MCF 10A (cell line): ENCODE measurements around the gene GRPR. TPM values are rescaled to one million over a fixed set of nuclear protein-coding genes. Genes with fewer than 3 reads are reported as not detected.
A peak's percentile ranks its signal among the peaks of the same experiment; 100 is the strongest.

Source experiments
- BruUV-seq: library from RNA; stranded (reverse); fragments of 400-500 nt; replicated peaks from 2 replicates; lab custom pipeline; 2021; lab: Mats Ljungman, UMichigan
- CTCF ChIA-PET: fragments of 300-600 bp; sonication (Branson Sonifier 250); formaldehyde crosslinking; extraction: SDS; loops from one replicate; lab custom pipeline; 2021; ENCODE audit warnings: antibody characterized with exemption, inconsistent platforms; lab: Yijun Ruan, JAX
- POLR2A ChIA-PET: fragments of 300-600, 350-650 bp; sonication (Branson Sonifier 250); formaldehyde crosslinking; extraction: SDS; loops from one replicate; lab custom pipeline; 2020; ENCODE audit warnings: antibody characterized with exemption, inconsistent platforms; lab: Yijun Ruan, JAX
- DNase-seq: peaks from one replicate; pipeline ENCODE4 v3.0.0-alpha.2; 2018; ENCODE audit not compliant: unreplicated experiment
- H3K27ac Mint-ChIP-seq: one replicate; pipeline ENCODE4 v1.8.0; 2022; ENCODE audit warnings: mild to moderate bottlenecking, low read depth, mixed read lengths; ENCODE audit not compliant: unreplicated experiment
- H3K27me3 Mint-ChIP-seq: one replicate; pipeline ENCODE4 v1.8.0; 2022; ENCODE audit warnings: mixed read lengths; ENCODE audit not compliant: insufficient read depth, unreplicated experiment
- H3K36me3 Mint-ChIP-seq: one replicate; pipeline ENCODE4 v1.8.0; 2022; ENCODE audit warnings: mild to moderate bottlenecking, moderate library complexity, mixed read lengths; ENCODE audit not compliant: insufficient read depth, unreplicated experiment
- H3K4me1 Mint-ChIP-seq: one replicate; pipeline ENCODE4 v1.8.0; 2022; ENCODE audit warnings: mixed read lengths; ENCODE audit not compliant: insufficient read depth, unreplicated experiment
- H3K4me3 Mint-ChIP-seq: one replicate; pipeline ENCODE4 v1.8.0; 2022; ENCODE audit warnings: mild to moderate bottlenecking, moderate library complexity, mixed read lengths; ENCODE audit not compliant: unreplicated experiment
- H3K9me3 Mint-ChIP-seq: one replicate; pipeline ENCODE4 v1.8.0; 2022; ENCODE audit warnings: mixed read lengths; ENCODE audit not compliant: unreplicated experiment
- CTCF ChIP-seq: fragments of 200-600 bp; IDR thresholded peaks from one replicate; pipeline ENCODE4 v1.8.0; 2022; ENCODE audit warnings: antibody characterized with exemption, mild to moderate bottlenecking; ENCODE audit not compliant: unreplicated experiment
- intact Hi-C: fragments of 100-400 bp; cut with micrococcal nuclease; formaldehyde crosslinking; loops from 2 replicates; pipeline ENCODE4 v1.14.1; 2022
- total RNA-seq: library from RNA; stranded (reverse); gene quantifications from 2 replicates; pipeline ENCODE4 v1.2.3, GENCODE V29; 2022

The GRPR gene
- total RNA-seq, 1 experiment from 2014 or later: not detected

- DNase-seq: no peak
- no TSS peak for BruUV-seq
- Mint-ChIP-seq H3K4me3 (no peak overlapping the region), H3K27me3 (peaks cover 95% of the 10 kb centered on the region), H3K9me3 (no peaks in the 10 kb centered on the region), H3K4me1 (no peaks in the 10 kb centered on the region), H3K36me3 (no peaks in the 10 kb centered on the region), H3K27ac (no peak overlapping the region)
- TF ChIP-seq CTCF: no peak
- intact Hi-C loops: no loop called here
- POLR2A ChIA-PET: no interaction called here
- CTCF ChIA-PET: interaction anchor here (0.6 to 1.0 kb wide), 3 partner anchors 12 to 1990 kb away, joined by 3 to 5 read pairs (median 3); no protein-coding TSS in a partner anchor
These were observed 11.6 kb downstream of the GRPR start for GRCh38 chrX:16134936-16135335.

GRCh38 chrX:16136080-16136479 is 12.7 kb downstream of the GRPR start:
- Mint-ChIP-seq H3K36me3 (no peaks in the 10 kb centered on the region), H3K4me1 (no peaks in the 10 kb centered on the region), H3K4me3 (no peak overlapping the region), H3K27me3 (peaks cover 83% of the 10 kb centered on the region), H3K9me3 (no peaks in the 10 kb centered on the region), H3K27ac (no peak overlapping the region)
- no TSS peak for BruUV-seq
- intact Hi-C loops: no loop called here
- ChIA-PET CTCF (interaction anchor here (0.7 to 3.4 kb wide), 3 partner anchors 14 to 281 kb away, joined by 3 to 15 read pairs (median 3); partner anchors contain the start of gene GRPR), POLR2A (no interaction called here)
- no peak for DNase-seq
- no peak for TF ChIP-seq CTCF

- intact Hi-C loops: no loop called here
- Mint-ChIP-seq H3K36me3 (no peaks in the 10 kb centered on the region), H3K27ac (no peak overlapping the region), H3K9me3 (no peaks in the 10 kb centered on the region), H3K4me1 (no peaks in the 10 kb centered on the region), H3K4me3 (no peak overlapping the region), H3K27me3 (peaks cover 78% of the 10 kb centered on the region)
- POLR2A ChIA-PET: no interaction called here
- no peak for TF ChIP-seq CTCF
- CTCF ChIA-PET: interaction anchor here (0.6 to 3.4 kb wide), 3 partner anchors 15 to 249 kb away, joined by 3 to 15 read pairs (median 6); partner anchors contain the start of gene GRPR
- BruUV-seq: no TSS peak
- DNase-seq: no peak
These were observed 14.2 kb downstream of the GRPR start for GRCh38 chrX:16137416-16138107.

GRCh38 chrX:16138108-16138427 is 14.7 kb downstream of the GRPR start:
- Mint-ChIP-seq H3K9me3 (no peaks in the 10 kb centered on the region), H3K4me3 (no peak overlapping the region), H3K4me1 (no peaks in the 10 kb centered on the region), H3K27ac (no peak overlapping the region), H3K27me3 (peaks cover 78% of the 10 kb centered on the region), H3K36me3 (no peaks in the 10 kb centered on the region)
- CTCF ChIA-PET: interaction anchor here (0.6 to 3.4 kb wide), 5 partner anchors 12 to 531 kb away, joined by 3 to 15 read pairs (median 5); partner anchors contain the start of gene GRPR
- DNase-seq: peak; percentile 12
- no peak for TF ChIP-seq CTCF
- intact Hi-C loops: no loop called here
- BruUV-seq: no TSS peak
- POLR2A ChIA-PET: no interaction called here
